ENCODE measurements around the gene LRRC75A.
"Not testable (repeated sequence)": the region's sequence is repeated elsewhere in the genome, so short reads cannot be mapped to it uniquely, and the experiment has no call there.

The LRRC75A gene

GRCh38 chr17:16442594-16443510 lies 49.1 kb downstream of the LRRC75A start:
- DNase-seq (ENCODE audit: low read depth, low spot score): no peak
- ChIA-PET POLR2A (interaction anchor here (0.7 to 2.3 kb wide), 4 partner anchors 9 to 78 kb away, joined by 3 to 10 read pairs (median 4); partner anchors contain the start of gene UBB), CTCF (interaction anchor here (0.6 to 14.4 kb wide), 7 partner anchors 10 to 146 kb away, joined by 3 to 562 read pairs (median 14); no protein-coding TSS in a partner anchor)
- H3K4me3 ChIP-seq (ENCODE audit: low read depth, low read length): no peak overlapping the region
- no peak for TF ChIP-seq CTCF (IDR thresholded peaks at IDR 0.05; ENCODE audit: insufficient read depth, low read length, missing control alignments)

GRCh38 chr17:16442141-16442540 lies 49.9 kb downstream of the LRRC75A start:
- DNase-seq (ENCODE audit: low read depth, low spot score): no peak
- CTCF ChIA-PET: interaction anchor here (0.9 to 4.7 kb wide), 5 partner anchors 10 to 80 kb away, joined by 3 to 60 read pairs (median 14); no protein-coding TSS in a partner anchor
- no peak overlapping the region for H3K4me3 ChIP-seq (ENCODE audit: low read depth, low read length)
- no peak for TF ChIP-seq CTCF (IDR thresholded peaks at IDR 0.05; ENCODE audit: insufficient read depth, low read length, missing control alignments)
- POLR2A ChIA-PET: interaction anchor here (1.0 to 4.4 kb wide), 2 partner anchors 22 to 60 kb away, joined by 3 to 58 read pairs; partner anchors contain the start of gene UBB

GRCh38 chr17:16440901-16441629 lies 50.9 kb downstream of the LRRC75A start:
- CTCF ChIA-PET: interaction anchor here (0.9 to 4.7 kb wide), 10 partner anchors 12 to 143 kb away, joined by 3 to 60 read pairs (median 4); no protein-coding TSS in a partner anchor

GRCh38 chr17:16440354-16440753 lies 51.6 kb downstream of the LRRC75A start:
- CTCF ChIA-PET: interaction anchor here (0.7 to 4.7 kb wide), 9 partner anchors 12 to 144 kb away, joined by 3 to 60 read pairs (median 5); no protein-coding TSS in a partner anchor
- DNase-seq (ENCODE audit: low read depth, low spot score): not testable (repeated sequence)
- POLR2A ChIA-PET: interaction anchor here (0.9 to 4.4 kb wide), 3 partner anchors 25 to 81 kb away, joined by 3 to 58 read pairs (median 5); partner anchors contain the start of genes TRPV2 and UBB
- peak overlapping the region; percentile 96 for H3K4me3 ChIP-seq (ENCODE audit: low read depth, low read length)

More at GRCh38 chr17:16440901-16441629, 50.9 kb downstream of the LRRC75A start:
- DNase-seq (ENCODE audit: low read depth, low spot score): no peak
- POLR2A ChIA-PET: interaction anchor here (0.7 to 4.4 kb wide), 4 partner anchors 23 to 791 kb away, joined by 3 to 58 read pairs (median 4); partner anchors contain the start of gene UBB
- TF ChIP-seq CTCF (IDR thresholded peaks at IDR 0.05; ENCODE audit: insufficient read depth, low read length, missing control alignments): no peak
- peak overlapping the region; percentile 96 for H3K4me3 ChIP-seq (ENCODE audit: low read depth, low read length)

- ChIA-PET CTCF (interaction anchor here (0.7 to 4.7 kb wide), 8 partner anchors 12 to 89 kb away, joined by 3 to 60 read pairs (median 10); no protein-coding TSS in a partner anchor), POLR2A (interaction anchor here (0.9 to 4.4 kb wide), 5 partner anchors 14 to 82 kb away, joined by 3 to 58 read pairs (median 5); partner anchors contain the start of genes TRPV2 and UBB)
- peak overlapping the region; percentile 96 for H3K4me3 ChIP-seq (ENCODE audit: low read depth, low read length)
- DNase-seq (ENCODE audit: low read depth, low spot score): no peak
- TF ChIP-seq CTCF (IDR thresholded peaks at IDR 0.05; ENCODE audit: insufficient read depth, low read length, missing control alignments): no peak
These were observed 52.1 kb downstream of the LRRC75A start for GRCh38 chr17:16439811-16440351.

GRCh38 chr17:16439303-16439791 lies 52.6 kb downstream of the LRRC75A start:
- no peak for TF ChIP-seq CTCF (IDR thresholded peaks at IDR 0.05; ENCODE audit: insufficient read depth, low read length, missing control alignments)
- no peak for DNase-seq (ENCODE audit: low read depth, low spot score)
- ChIA-PET POLR2A (interaction anchor here (0.9 to 4.4 kb wide), 18 partner anchors 8 to 224 kb away, joined by 3 to 58 read pairs (median 4); partner anchors contain the start of genes NCOR1, TRPV2 and UBB), CTCF (interaction anchor here (1.5 to 4.7 kb wide), 5 partner anchors 11 to 154 kb away, joined by 4 to 60 read pairs (median 14); no protein-coding TSS in a partner anchor)
- H3K4me3 ChIP-seq (ENCODE audit: low read depth, low read length): peak overlapping the region; percentile 96
